HG02678 (cell line): ENCODE results near the gene BCAS3.

Experiments used
- ATAC-seq: cut with Tn5 transposase; IDR thresholded peaks from one replicate; pipeline ENCODE4 v1.9.1; 2021; ENCODE audit warnings: mild to moderate bottlenecking, moderate library complexity; ENCODE audit not compliant: unreplicated experiment

Gene BCAS3

DNA sequence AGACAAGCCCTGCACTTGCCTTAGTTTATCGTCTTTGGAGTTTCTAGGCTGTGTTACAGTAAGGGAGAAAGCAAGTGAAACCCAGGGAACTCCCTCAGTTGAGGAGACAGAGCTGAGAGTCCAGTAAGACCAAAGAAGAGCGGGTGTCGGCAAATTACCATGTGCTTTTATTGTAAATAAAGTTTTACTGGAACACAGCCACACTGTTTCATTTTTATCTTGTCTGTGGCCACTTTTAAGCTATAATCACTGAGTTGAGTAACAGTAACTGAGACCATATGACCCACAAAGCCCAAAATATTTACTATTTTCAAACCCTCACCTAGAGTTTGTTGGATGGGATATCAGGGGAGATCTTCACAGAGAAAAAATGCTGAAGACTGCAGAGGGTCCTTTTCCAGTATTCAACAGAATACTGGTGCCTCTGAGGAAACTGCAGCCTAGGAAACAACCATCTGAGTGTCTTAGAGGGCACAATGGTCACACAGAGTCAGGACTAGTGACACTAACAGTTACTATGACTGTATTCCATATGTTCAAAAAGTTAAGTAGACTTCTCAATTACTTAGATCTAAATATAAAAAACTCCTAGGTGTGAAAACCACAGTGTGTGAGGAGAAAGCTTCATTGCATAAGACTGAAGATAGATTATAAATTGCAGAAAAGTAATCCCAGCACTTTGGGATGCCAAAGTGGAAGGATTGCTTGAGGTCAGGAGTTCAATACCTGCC is 370.9 kb downstream of the BCAS3 start:
- ATAC-seq: no peak

GRCh38 chr17:61053469-61053868 is 375.8 kb downstream of the BCAS3 start:
- ATAC-seq: no peak

DNA sequence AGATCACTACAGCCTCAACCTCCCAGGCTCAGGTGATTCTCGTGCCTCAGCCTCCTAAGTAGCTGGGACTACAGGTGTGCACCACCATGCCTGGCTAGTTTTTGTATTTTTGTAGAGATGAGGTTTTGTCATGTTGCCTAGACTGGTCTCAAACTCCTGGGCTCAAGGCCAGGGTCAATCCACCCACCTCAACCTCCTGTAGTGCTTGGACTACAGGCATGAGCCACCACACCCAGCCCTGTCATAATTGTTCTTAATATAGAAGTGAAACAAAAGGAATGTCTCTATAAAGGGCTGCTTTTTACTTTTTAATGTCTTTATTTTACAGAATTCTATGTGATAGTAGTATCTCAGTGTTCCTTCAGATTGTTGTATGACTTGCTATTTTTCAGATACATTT is 376.8 kb downstream of the BCAS3 start:
- no peak for ATAC-seq

DNA sequence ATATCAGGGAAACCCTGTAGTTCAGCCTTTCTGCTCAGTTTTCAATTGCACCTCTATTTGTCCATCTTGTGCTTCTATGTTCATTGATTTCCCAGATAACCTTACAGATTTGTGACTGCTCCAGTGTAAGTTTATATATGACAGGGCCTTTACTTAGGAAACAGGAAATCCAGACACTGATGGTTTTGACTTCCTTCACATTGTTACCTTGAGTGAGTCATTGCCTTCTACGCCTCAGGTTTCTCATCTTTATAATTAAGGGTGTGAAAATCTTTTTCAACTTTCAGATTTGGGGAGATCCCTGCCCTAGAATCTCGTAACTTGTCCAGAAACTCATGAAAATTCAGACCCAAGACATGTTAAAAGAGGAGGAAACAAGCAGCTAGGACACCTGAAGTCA is 379.6 kb downstream of the BCAS3 start:
- no peak for ATAC-seq

DNA sequence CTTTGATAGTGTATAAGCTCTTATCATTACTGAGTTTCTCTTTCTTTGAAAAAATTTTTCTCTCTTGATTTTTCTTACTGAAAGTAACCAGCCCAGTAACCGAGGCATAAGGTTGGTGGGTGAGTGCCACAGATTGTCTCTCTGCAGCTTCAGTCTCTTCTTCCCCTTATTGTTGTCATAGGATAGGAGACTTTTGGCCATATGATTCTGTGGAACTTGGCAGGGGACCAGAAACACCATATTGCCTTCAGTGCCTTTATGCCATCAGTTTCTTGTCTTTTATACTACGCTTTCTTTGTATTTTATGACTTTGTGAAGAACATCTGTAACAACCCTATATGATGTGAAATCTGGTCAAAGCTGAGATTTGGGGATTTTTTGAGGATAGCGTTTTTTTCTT is 380.4 kb downstream of the BCAS3 start:
- ATAC-seq: no peak

DNA sequence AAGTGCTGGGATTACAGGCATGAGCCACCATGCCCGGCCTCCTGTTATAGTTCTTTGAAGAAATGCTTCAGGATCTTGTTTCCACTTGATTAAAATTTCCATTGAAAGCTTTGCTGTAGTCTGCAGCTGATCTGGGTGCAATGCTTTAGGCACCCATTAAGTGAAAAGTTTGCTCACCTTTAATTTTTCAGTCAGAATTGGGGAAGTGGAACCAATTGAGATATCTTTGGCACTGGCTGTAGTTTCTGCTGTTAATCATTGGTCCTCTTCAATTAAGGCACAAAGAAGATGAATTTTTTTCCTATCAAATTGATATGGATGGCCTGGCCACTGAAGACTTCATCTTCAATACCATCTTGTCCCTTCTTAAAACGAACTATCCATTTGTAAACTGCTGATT is 385.9 kb downstream of the BCAS3 start:
- no peak for ATAC-seq

- peak; percentile 62 for ATAC-seq
Measured at GRCh38 chr17:61064087-61064951, 386.7 kb downstream of the BCAS3 start.

DNA sequence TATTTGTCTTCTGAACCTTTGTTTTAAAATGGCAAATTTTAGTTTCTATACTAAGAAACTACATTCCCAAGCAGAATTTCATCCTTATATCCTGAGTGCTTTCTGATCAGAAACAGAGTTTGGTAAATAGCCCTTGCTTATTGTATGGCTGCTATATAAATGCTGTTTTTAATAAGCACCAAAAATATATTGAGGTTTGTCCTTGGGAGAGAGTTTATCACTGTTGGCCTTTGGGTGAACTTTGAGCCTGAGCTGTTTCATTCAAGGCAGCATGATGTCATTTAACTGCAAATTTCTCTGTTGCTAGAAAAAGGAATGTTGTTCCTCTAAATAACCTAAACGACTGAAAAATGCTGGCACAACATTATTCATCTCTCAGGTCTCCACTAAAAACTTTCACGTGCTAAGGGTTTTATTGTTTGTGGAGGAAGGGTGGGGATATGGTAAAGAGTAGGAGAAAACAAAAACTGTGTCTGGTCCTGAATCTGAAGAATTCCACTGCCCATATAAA is 387.7 kb downstream of the BCAS3 start:
- no peak for ATAC-seq

GRCh38 chr17:61066062-61066461 is 388.4 kb downstream of the BCAS3 start:
- ATAC-seq: no peak

DNA sequence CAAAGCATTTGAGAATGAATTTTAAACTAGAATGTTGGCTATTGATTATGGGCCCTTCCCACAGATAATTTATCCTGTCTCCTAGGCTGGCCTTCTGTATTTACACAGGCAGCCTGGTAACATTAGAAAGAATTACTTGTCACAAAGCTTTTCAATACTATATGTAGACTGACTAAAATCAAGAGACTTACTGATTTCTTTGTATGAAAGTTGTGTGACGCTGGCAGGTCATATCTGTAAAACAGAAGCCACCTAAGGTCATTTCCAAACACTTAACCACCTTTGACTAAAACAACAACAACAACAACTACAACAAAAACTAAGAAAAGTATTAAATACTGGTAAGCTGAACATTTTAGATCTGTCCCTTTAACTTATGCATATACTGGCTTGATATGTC is 393.0 kb downstream of the BCAS3 start:
- ATAC-seq: no peak

GRCh38 chr17:61072648-61073047 is 395.0 kb downstream of the BCAS3 start:
- no peak for ATAC-seq

GRCh38 chr17:61073131-61073530 is 395.5 kb downstream of the BCAS3 start:
- ATAC-seq: no peak

- ATAC-seq: no peak
Measured at GRCh38 chr17:61073799-61074513, 396.3 kb downstream of the BCAS3 start.

- ATAC-seq: no peak
Measured at GRCh38 chr17:61075988-61076387, 398.3 kb downstream of the BCAS3 start.

- ATAC-seq: no peak
Measured at GRCh38 chr17:61076621-61077031, 399.0 kb downstream of the BCAS3 start.

DNA sequence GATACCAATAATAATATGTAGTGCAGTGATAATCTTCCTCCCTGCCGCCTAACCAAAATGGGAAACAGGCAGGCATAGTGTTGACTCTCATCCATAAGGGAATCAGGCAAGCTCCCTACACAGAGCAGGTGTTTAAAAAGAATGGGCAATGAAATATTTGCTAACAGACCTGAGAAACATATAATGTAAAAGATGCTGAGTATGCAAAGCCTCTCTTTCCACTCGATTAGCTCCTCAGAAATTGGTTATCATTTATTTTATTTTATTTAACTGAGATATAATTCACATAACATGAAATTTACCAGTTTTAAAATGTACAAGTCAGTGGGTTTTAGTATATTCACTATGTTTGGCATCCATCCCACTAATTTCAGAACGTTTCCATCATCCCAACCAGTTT is 404.3 kb downstream of the BCAS3 start:
- ATAC-seq: no peak

DNA sequence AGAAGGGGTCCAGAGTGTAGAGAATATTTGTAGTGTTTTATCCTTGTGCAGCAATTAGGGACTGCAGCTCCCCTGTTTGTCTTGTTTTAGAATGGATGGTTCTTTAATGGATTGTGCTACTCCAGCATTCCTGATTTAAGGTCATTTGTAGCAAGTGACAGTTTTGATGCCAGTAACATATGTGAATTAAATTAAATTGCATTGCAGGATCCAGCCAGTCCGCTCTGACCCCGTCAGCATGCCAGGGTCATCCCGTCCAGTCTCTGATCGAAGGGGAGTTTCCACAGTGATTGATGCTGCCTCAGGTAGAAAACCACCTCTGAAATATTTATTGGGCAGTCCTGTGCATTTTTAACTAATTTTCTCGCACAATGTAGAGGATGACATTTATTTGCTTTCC is 406.6 kb downstream of the BCAS3 start:
- no peak for ATAC-seq

GRCh38 chr17:61087024-61087423 is 409.4 kb downstream of the BCAS3 start:
- ATAC-seq: no peak

- no peak for ATAC-seq
Measured at GRCh38 chr17:61088556-61088955, 410.9 kb downstream of the BCAS3 start.

DNA sequence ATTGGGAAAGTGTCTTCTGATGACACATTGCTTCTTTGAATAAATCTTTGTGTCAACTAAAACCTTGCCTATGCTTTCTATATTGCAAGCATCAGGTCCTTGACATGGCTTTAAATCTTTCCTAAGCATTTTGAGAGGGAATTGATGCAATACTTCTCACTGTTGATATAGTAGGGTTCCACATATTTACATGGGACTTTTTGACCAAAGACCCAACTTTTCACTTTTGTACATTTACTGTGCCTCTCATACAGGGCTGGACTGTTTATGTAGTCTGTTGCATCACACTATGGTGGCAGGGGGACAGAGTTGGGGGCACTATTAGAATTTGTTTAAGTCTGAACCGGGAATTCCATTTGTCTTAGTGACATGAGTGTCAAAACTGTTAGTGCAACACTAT is 413.4 kb downstream of the BCAS3 start:
- no peak for ATAC-seq

GRCh38 chr17:61097781-61098180 is 420.1 kb downstream of the BCAS3 start:
- ATAC-seq: no peak
